IMR-90 (cell line): ENCODE data around the gene RTN3. TPM values are rescaled to one million over a fixed set of nuclear protein-coding genes. Genes with fewer than 3 reads are reported as not detected.

Experiments
- ATAC-seq: fragments of 200-7000 bp; cut with Tn5 transposase; 2 replicates; pipeline ENCODE4 v1.9.1; 2020; ENCODE audit warnings: low read depth, mild to moderate bottlenecking, moderate library complexity
- BruUV-seq: library from RNA; stranded (reverse); fragments of 400-500 nt; replicated peaks from 2 replicates; lab custom pipeline; 2021; lab: Mats Ljungman, UMichigan
- CTCF ChIA-PET: fragments of 300-600 bp; formaldehyde crosslinking; extraction: SDS; loops from one replicate; lab custom pipeline; 2021; ENCODE audit warnings: antibody characterized with exemption; lab: Yijun Ruan, JAX
- POLR2A ChIA-PET: fragments of 300-600 bp; sonication (Branson Sonifier 250); formaldehyde crosslinking; loops from one replicate; lab custom pipeline; 2022; ENCODE audit warnings: antibody characterized with exemption; ENCODE audit not compliant: unreplicated experiment; lab: Charles Lee
- DNase-seq: peaks from one replicate; pipeline ENCODE4 v3.0.0; 2013
- H2AFZ ChIP-seq: replicated peaks from 2 replicates; pipeline ENCODE3; 2013; ENCODE audit warnings: low read length, mild to moderate bottlenecking; ENCODE audit not compliant: poor library complexity
- H2AK5ac ChIP-seq: 2 replicates; pipeline ENCODE4 v1.6.1; 2013; ENCODE audit warnings: low read depth, low read length, inconsistent platforms
- H2AK9ac ChIP-seq: replicated peaks from 2 replicates; pipeline ENCODE3; 2013; ENCODE audit warnings: mild to moderate bottlenecking, low read depth, low read length, moderate library complexity; ENCODE audit not compliant: poor library complexity
- H2BK120ac ChIP-seq: 2 replicates; pipeline ENCODE4 v1.6.1; 2013; ENCODE audit warnings: low read depth, low read length, inconsistent platforms
- H2BK15ac ChIP-seq: 3 replicates; pipeline ENCODE4 v1.6.1; 2013; ENCODE audit warnings: low read depth, low read length, inconsistent platforms
- H2BK20ac ChIP-seq: 2 replicates; pipeline ENCODE4 v1.6.1; 2013; ENCODE audit warnings: low read depth, mild to moderate bottlenecking, inconsistent platforms, low read length, moderate library complexity
- H2BK5ac ChIP-seq: 2 replicates; pipeline ENCODE4 v1.6.1; 2013; ENCODE audit warnings: mild to moderate bottlenecking, low read depth, low read length, inconsistent platforms; ENCODE audit not compliant: poor library complexity, severe bottlenecking
- H3K14ac ChIP-seq: replicated peaks from 2 replicates; pipeline ENCODE4 v1.6.1; 2013; ENCODE audit warnings: low read depth, low read length, inconsistent platforms
- H3K18ac ChIP-seq: 2 replicates; pipeline ENCODE4 v1.6.1; 2013; ENCODE audit warnings: low read depth, low read length, control low read depth
- H3K23ac ChIP-seq: 2 replicates; pipeline ENCODE4 v1.6.1; 2013; ENCODE audit warnings: low read depth, low read length, inconsistent platforms
- H3K27ac ChIP-seq: 2 replicates; pipeline ENCODE4 v1.5.1; 2013; ENCODE audit warnings: mild to moderate bottlenecking, control low read depth, low read length; ENCODE audit not compliant: insufficient read depth
- H3K27me3 ChIP-seq: 2 replicates; pipeline ENCODE4 v1.6.1; 2013; ENCODE audit warnings: low read length; ENCODE audit not compliant: control insufficient read depth, insufficient read depth
- H3K36me3 ChIP-seq: 2 replicates; pipeline ENCODE4 v1.6.1; 2013; ENCODE audit warnings: low read length, mixed read lengths; ENCODE audit not compliant: control insufficient read depth, insufficient read depth
- H3K4ac ChIP-seq: 2 replicates; pipeline ENCODE4 v1.6.1; 2013; ENCODE audit warnings: low read depth, low read length, inconsistent platforms
- H3K4me1 ChIP-seq: 2 replicates; pipeline ENCODE4 v1.6.1; 2013; ENCODE audit warnings: low read length, mixed read lengths; ENCODE audit not compliant: control insufficient read depth, insufficient read depth
- H3K4me2 ChIP-seq: 2 replicates; pipeline ENCODE4 v1.6.1; 2013; ENCODE audit warnings: low read depth, mild to moderate bottlenecking, control low read depth, low read length, moderate library complexity
- H3K4me3 ChIP-seq: 2 replicates; pipeline ENCODE4 v1.5.1; 2013; ENCODE audit warnings: low read depth, mild to moderate bottlenecking, control low read depth, low read length, moderate library complexity; ENCODE audit not compliant: insufficient read depth
- H3K56ac ChIP-seq: 2 replicates; pipeline ENCODE4 v1.6.1; 2013; ENCODE audit warnings: low read length, inconsistent platforms; ENCODE audit not compliant: insufficient read depth; ENCODE audit errors: extremely low read depth
- H3K79me1 ChIP-seq, 2 experiments: 2 replicates each; pipeline ENCODE4 v1.6.1; 2013; ENCODE audit warnings: low read length in 2 of 2, inconsistent platforms in 1 of 2, low read depth in 1 of 2
- H3K9ac ChIP-seq: 2 replicates; pipeline ENCODE4 v1.6.1; 2013; ENCODE audit warnings: low read depth, low read length, control low read depth
- H3K9me1 ChIP-seq: 2 replicates; pipeline ENCODE4 v1.6.1; 2013; ENCODE audit warnings: low read length, inconsistent platforms; ENCODE audit not compliant: insufficient read depth
- H3K9me3 ChIP-seq: 2 replicates; pipeline ENCODE4 v1.6.1; 2013; ENCODE audit warnings: low read length; ENCODE audit not compliant: control insufficient read depth, insufficient read depth
- H4K20me1 ChIP-seq: 2 replicates; pipeline ENCODE4 v1.6.1; 2013; ENCODE audit warnings: low read length, inconsistent platforms; ENCODE audit not compliant: insufficient read depth
- H4K5ac ChIP-seq: 2 replicates; pipeline ENCODE4 v1.6.1; 2013; ENCODE audit warnings: mild to moderate bottlenecking, low read depth, low read length, control low read depth
- H4K8ac ChIP-seq, 2 experiments: 2 replicates each; pipeline ENCODE4 v1.6.1; 2013; ENCODE audit warnings: low read depth in 2 of 2, low read length in 2 of 2, control low read depth in 1 of 2, inconsistent platforms in 1 of 2
- H4K91ac ChIP-seq: 2 replicates; pipeline ENCODE4 v1.6.1; 2013; ENCODE audit warnings: low read depth, low read length, inconsistent platforms; ENCODE audit not compliant: insufficient read depth
- BHLHE40 ChIP-seq: fragments of 150-350 bp; IDR thresholded peaks from 2 replicates; pipeline ENCODE4 v1.6.1; 2016; ENCODE audit warnings: mild to moderate bottlenecking, low read depth, low read length
- CEBPB ChIP-seq: IDR thresholded peaks from 2 replicates; pipeline ENCODE4 v1.6.1; 2012; ENCODE audit warnings: low read depth, low read length, improper control_type of control experiment
- FOS ChIP-seq: fragments of 150-350 bp; IDR thresholded peaks from 2 replicates; pipeline ENCODE4 v1.6.1; 2016; ENCODE audit warnings: low read depth, low read length
- MAFK ChIP-seq: IDR thresholded peaks from 2 replicates; pipeline ENCODE4 v1.6.1; 2012; ENCODE audit warnings: low read depth, low read length, improper control_type of control experiment
- MAZ ChIP-seq: IDR thresholded peaks from 2 replicates; pipeline ENCODE4 v1.6.1; 2012; ENCODE audit warnings: low read depth, mild to moderate bottlenecking, low read length, improper control_type of control experiment, moderate library complexity, borderline replicate concordance
- MXI1 ChIP-seq: IDR thresholded peaks from 2 replicates; pipeline ENCODE4 v1.6.1; 2012; ENCODE audit warnings: low read depth, mild to moderate bottlenecking, low read length, moderate library complexity, borderline replicate concordance
- NFE2L2 ChIP-seq: fragments of 150-350 bp; IDR thresholded peaks from 2 replicates; pipeline ENCODE4 v1.6.1; 2016; ENCODE audit warnings: low read depth, mild to moderate bottlenecking, low read length
- POLR2A ChIP-seq: IDR thresholded peaks from 2 replicates; pipeline ENCODE4 v1.6.1; 2012; ENCODE audit warnings: mild to moderate bottlenecking, low read depth, low read length
- RAD21 ChIP-seq: IDR thresholded peaks from 2 replicates; pipeline ENCODE4 v1.6.1; 2012; ENCODE audit warnings: low read length, improper control_type of control experiment
- RFX5 ChIP-seq: IDR thresholded peaks from 2 replicates; pipeline ENCODE4 v1.8.0; 2012; ENCODE audit warnings: low read depth, mild to moderate bottlenecking, low read length, moderate library complexity
- SMC3 ChIP-seq: fragments of 150-350 bp; IDR thresholded peaks from 2 replicates; pipeline ENCODE4 v1.6.1; 2016; ENCODE audit warnings: low read depth, mild to moderate bottlenecking, antibody characterized with exemption, low read length, moderate library complexity
- dilution Hi-C: fragments of 300-500 bp; cut with HindIII; formaldehyde crosslinking; loops from one replicate; pipeline ENCODE4 v1.14.3; 2018; ENCODE audit warnings: low sequenced_read_pairs; ENCODE audit not compliant: unreplicated experiment
- in situ Hi-C: fragments of 300-500 bp; cut with MboI; formaldehyde crosslinking; loops from 3 replicates; pipeline ENCODE4 v1.14.3; 2019; ENCODE audit warnings: low sequenced_read_pairs, inconsistent platforms, mixed read lengths
- intact Hi-C: fragments of 100-400 bp; cut with micrococcal nuclease; formaldehyde crosslinking; loops from 2 replicates; pipeline ENCODE4 v1.10.0; 2022
- polyA plus RNA-seq, 3 experiments: library from polyadenylated mRNA; depleted of rRNA; stranded (reverse); fragments of >200 nt; gene quantifications; 2 replicates each; pipeline ENCODE4 v1.2.3, GENCODE V29; 2012; ENCODE audit warnings: low replicate concordance in 1 of 3
- total RNA-seq: library from RNA; depleted of rRNA; stranded (reverse); fragments of >200 nt; gene quantifications from 2 replicates; pipeline ENCODE4 v1.2.3, GENCODE V29; 2012
- TF ChIP-seq, protein P1 (sequence below): conservative IDR thresholded peaks from 2 replicates; pipeline ENCODE4 v1.5.1; 2012; ENCODE audit warnings: mild to moderate bottlenecking, low read depth, low read length, improper control_type of control experiment
- TF ChIP-seq, protein P2 (sequence below): fragments of 150-350 bp; IDR thresholded peaks from 2 replicates; pipeline ENCODE4 v1.6.1; 2016; ENCODE audit warnings: low read depth, mild to moderate bottlenecking, low read length, moderate library complexity, borderline replicate concordance
- TF ChIP-seq, protein P3 (sequence below): fragments of 150-350 bp; IDR thresholded peaks from 2 replicates; pipeline ENCODE4 v1.6.1; 2017; ENCODE audit warnings: mild to moderate bottlenecking, antibody characterized with exemption, low read length, low read depth

Gene RTN3
- total and polyA plus RNA-seq, 2 of the 4 experiments (the other 2 are of a cell fraction), result 31.2 to 64.6 TPM

DNA sequence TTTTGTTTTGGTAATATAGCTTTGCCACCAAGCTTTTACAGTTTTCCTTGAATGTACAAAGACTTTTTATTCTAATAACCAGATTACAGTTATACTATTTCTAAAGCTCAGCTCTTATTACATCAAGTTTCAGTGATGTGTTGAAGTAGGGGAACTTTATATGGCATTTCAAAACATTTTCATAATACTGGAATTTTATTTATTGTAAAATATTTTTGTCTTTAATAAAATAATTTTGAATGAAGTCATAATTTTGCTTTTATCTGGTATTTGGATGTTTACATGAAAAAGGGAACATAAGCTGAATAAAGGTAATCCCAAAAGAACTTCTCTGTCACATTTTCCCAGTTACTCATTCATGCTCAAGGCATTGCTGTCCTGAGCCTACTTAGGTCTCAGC is 34.7 kb downstream of the RTN3 start:
- Histone ChIP-seq H3K18ac (no peak overlapping the region), H3K14ac (no peak overlapping the region), H3K4me1 (no peaks in the 10 kb centered on the region; the same call in 1 of the 2 replicates), H3K23ac (no peak overlapping the region), H3K79me1 (peaks cover 14 to 80% of the 10 kb centered on the region in 2 experiments), H2AK9ac (no peak overlapping the region), H2BK5ac (no peak overlapping the region), H3K4ac (no peak overlapping the region), H3K9me3 (no peaks in the 10 kb centered on the region), H4K91ac (no peak overlapping the region), H2BK15ac (no peak overlapping the region), H2AK5ac (no peak overlapping the region), H3K27ac (no peak overlapping the region), H3K4me2 (no peak overlapping the region), H2AFZ (no peak overlapping the region), H4K5ac (no peak overlapping the region), H3K9me1 (0 out of 2 replicates have a peak, but pooled peaks cover 3% of the 10 kb centered on the region), H2BK20ac (no peak overlapping the region), H3K56ac (no peak overlapping the region), H4K20me1 (peaks cover 22% of the 10 kb centered on the region), H3K4me3 (no peak overlapping the region), H2BK120ac (no peak overlapping the region), H3K27me3 (no peaks in the 10 kb centered on the region), H3K9ac (no peak overlapping the region), H4K8ac (no peak overlapping the region), H3K36me3 (peaks cover 6% of the 10 kb centered on the region)
- dilution Hi-C loops, result no loop called here
- no peak for DNase-seq
- CTCF ChIA-PET, result interaction anchor here (0.9 kb wide), 1 partner anchor 14 kb away, joined by 3 read pairs; no protein-coding TSS in a partner anchor
- no peak for ATAC-seq
- intact Hi-C loops, result no loop called here
- BruUV-seq, result no TSS peak
- in situ Hi-C loops, result no loop called here
- POLR2A ChIA-PET, result interaction anchor here (0.6 kb wide), 1 partner anchor 17 kb away, joined by 3 read pairs; no protein-coding TSS in a partner anchor
- TF ChIP-seq SMC3 (no peak), RFX5 (no peak), RAD21 (no peak), NFE2L2 (no peak), MAZ (no peak), CEBPB (no peak), MAFK (no peak), BHLHE40 (no peak), FOS (no peak), MXI1 (no peak), POLR2A (no peak)
- TF ChIP-seq, protein P1, sequence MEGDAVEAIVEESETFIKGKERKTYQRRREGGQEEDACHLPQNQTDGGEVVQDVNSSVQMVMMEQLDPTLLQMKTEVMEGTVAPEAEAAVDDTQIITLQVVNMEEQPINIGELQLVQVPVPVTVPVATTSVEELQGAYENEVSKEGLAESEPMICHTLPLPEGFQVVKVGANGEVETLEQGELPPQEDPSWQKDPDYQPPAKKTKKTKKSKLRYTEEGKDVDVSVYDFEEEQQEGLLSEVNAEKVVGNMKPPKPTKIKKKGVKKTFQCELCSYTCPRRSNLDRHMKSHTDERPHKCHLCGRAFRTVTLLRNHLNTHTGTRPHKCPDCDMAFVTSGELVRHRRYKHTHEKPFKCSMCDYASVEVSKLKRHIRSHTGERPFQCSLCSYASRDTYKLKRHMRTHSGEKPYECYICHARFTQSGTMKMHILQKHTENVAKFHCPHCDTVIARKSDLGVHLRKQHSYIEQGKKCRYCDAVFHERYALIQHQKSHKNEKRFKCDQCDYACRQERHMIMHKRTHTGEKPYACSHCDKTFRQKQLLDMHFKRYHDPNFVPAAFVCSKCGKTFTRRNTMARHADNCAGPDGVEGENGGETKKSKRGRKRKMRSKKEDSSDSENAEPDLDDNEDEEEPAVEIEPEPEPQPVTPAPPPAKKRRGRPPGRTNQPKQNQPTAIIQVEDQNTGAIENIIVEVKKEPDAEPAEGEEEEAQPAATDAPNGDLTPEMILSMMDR, result no peak
- TF ChIP-seq, protein P2, sequence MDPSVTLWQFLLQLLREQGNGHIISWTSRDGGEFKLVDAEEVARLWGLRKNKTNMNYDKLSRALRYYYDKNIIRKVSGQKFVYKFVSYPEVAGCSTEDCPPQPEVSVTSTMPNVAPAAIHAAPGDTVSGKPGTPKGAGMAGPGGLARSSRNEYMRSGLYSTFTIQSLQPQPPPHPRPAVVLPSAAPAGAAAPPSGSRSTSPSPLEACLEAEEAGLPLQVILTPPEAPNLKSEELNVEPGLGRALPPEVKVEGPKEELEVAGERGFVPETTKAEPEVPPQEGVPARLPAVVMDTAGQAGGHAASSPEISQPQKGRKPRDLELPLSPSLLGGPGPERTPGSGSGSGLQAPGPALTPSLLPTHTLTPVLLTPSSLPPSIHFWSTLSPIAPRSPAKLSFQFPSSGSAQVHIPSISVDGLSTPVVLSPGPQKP, result no peak
- TF ChIP-seq, protein P3, sequence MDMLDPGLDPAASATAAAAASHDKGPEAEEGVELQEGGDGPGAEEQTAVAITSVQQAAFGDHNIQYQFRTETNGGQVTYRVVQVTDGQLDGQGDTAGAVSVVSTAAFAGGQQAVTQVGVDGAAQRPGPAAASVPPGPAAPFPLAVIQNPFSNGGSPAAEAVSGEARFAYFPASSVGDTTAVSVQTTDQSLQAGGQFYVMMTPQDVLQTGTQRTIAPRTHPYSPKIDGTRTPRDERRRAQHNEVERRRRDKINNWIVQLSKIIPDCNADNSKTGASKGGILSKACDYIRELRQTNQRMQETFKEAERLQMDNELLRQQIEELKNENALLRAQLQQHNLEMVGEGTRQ, result no peak
